Endothelial cell of umbilical vein (primary cell): ENCODE results near the gene CERS3. TPM values are rescaled to one million over a fixed set of nuclear protein-coding genes. Genes with fewer than 3 reads are reported as not detected.

Experiments used
- BruUV-seq: library from RNA; stranded (reverse); fragments of 400-500 nt; replicated peaks from 2 replicates; lab custom pipeline; 2021; lab: Mats Ljungman, UMichigan
- CTCF ChIA-PET: fragments of 300-600, 350-600 bp; sonication (Branson Sonifier 250); formaldehyde crosslinking; loops from one replicate; lab custom pipeline; 2021; ENCODE audit warnings: antibody characterized with exemption, inconsistent platforms; lab: Charles Lee
- POLR2A ChIA-PET: fragments of 300-600, 350-600 bp; sonication (Branson Sonifier 250); formaldehyde crosslinking; loops from one replicate; lab custom pipeline; 2021; ENCODE audit warnings: antibody characterized with exemption, inconsistent platforms; lab: Charles Lee
- DNase-seq: peaks from one replicate; pipeline ENCODE4 v3.0.0-alpha.2; 2011; ENCODE audit warnings: low read depth, low spot score
- FAIRE-seq: peaks from 2 replicates; lab custom pipeline; 2011; peaks lifted over from hg19 to GRCh38; lab: Jason Lieb, UNC
- H2AFZ ChIP-seq: 2 replicates; pipeline ENCODE4 v1.6.0; 2012; ENCODE audit warnings: low read depth, low read length, control low read depth, inconsistent platforms
- H3K27ac ChIP-seq: 2 replicates; pipeline ENCODE4 v1.5.1; 2011; ENCODE audit warnings: low read depth, mild to moderate bottlenecking, control low read depth, low read length, moderate library complexity; ENCODE audit not compliant: insufficient read depth
- H3K27me3 ChIP-seq, 2 experiments: 2 replicates each; pipeline versions ENCODE4 v1.6.0 to v1.6.1; 2011; ENCODE audit warnings: low read length in 2 of 2, mixed read lengths in 1 of 2; ENCODE audit not compliant: control insufficient read depth in 2 of 2, insufficient read depth in 2 of 2
- H3K36me3 ChIP-seq, 2 experiments: 2 replicates in 1 of 2; 3 replicates in 1 of 2; pipeline ENCODE4 v1.5.1; 2011; ENCODE audit warnings: low read length in 2 of 2, mild to moderate bottlenecking in 1 of 2, moderate library complexity in 1 of 2; ENCODE audit not compliant: control insufficient read depth in 2 of 2, insufficient read depth in 2 of 2; ENCODE audit errors: extremely low read depth in 1 of 2
- H3K4me1 ChIP-seq: 3 replicates; pipeline ENCODE4 v1.5.1; 2011; ENCODE audit warnings: mild to moderate bottlenecking, low read length; ENCODE audit not compliant: control insufficient read depth, insufficient read depth; ENCODE audit errors: extremely low read depth
- H3K4me2 ChIP-seq: 2 replicates; pipeline ENCODE4 v1.6.1; 2011; ENCODE audit warnings: low read length, control low read depth, mixed read lengths; ENCODE audit not compliant: insufficient read depth
- H3K4me3 ChIP-seq, 3 experiments: fragments of 200-600 bp in 1 of 3; sonication (generic), shearing (Covaris generic) in 1 of 3; replicated peaks in 1 of 3; 2 replicates each; pipeline ENCODE4 v1.5.1; 2011 to 2016; ENCODE audit warnings: control low read depth in 3 of 3, low read length in 3 of 3, mild to moderate bottlenecking in 2 of 3, inconsistent platforms in 1 of 3, low read depth in 1 of 3, moderate library complexity in 1 of 3; ENCODE audit not compliant: insufficient read depth in 1 of 3
- H3K79me2 ChIP-seq: 2 replicates; pipeline ENCODE4 v1.6.0; 2012; ENCODE audit warnings: low read length, inconsistent platforms; ENCODE audit not compliant: control insufficient read depth, insufficient read depth
- H3K9ac ChIP-seq: replicated peaks from 2 replicates; pipeline ENCODE3; 2011; ENCODE audit warnings: low read length, control low read depth; ENCODE audit not compliant: insufficient read depth; ENCODE audit errors: extremely low read depth
- H3K9me1 ChIP-seq: replicated peaks from 3 replicates; pipeline ENCODE4 v1.6.0; 2011; ENCODE audit warnings: mild to moderate bottlenecking, low read length; ENCODE audit not compliant: control insufficient read depth, insufficient read depth; ENCODE audit errors: extremely low read depth
- H3K9me3 ChIP-seq: replicated peaks from 2 replicates; pipeline ENCODE4 v1.5.1; 2012; ENCODE audit warnings: low read length, inconsistent platforms; ENCODE audit not compliant: control insufficient read depth, insufficient read depth
- H4K20me1 ChIP-seq: replicated peaks from 2 replicates; pipeline ENCODE3; 2011; ENCODE audit warnings: mild to moderate bottlenecking, low read length; ENCODE audit not compliant: control insufficient read depth, insufficient read depth; ENCODE audit errors: extremely low read depth
- EZH2 ChIP-seq: IDR thresholded peaks from 2 replicates; pipeline ENCODE4 v1.6.1; 2012; ENCODE audit warnings: borderline replicate concordance, low read depth, mild to moderate bottlenecking, moderate library complexity, low read length, inconsistent platforms; ENCODE audit not compliant: severe bottlenecking
- FOS ChIP-seq: IDR thresholded peaks from 2 replicates; pipeline ENCODE4 v1.6.1; 2011; ENCODE audit warnings: mild to moderate bottlenecking, low read length, moderate library complexity, borderline replicate concordance; ENCODE audit not compliant: insufficient read depth
- GATA2 ChIP-seq: IDR thresholded peaks from 2 replicates; pipeline ENCODE4 v1.7.0; 2011; ENCODE audit warnings: low read depth, mild to moderate bottlenecking, moderate library complexity, mixed read lengths, low read length; ENCODE audit not compliant: insufficient read length, insufficient read depth
- JUN ChIP-seq: IDR thresholded peaks from 2 replicates; pipeline ENCODE4 v1.6.1; 2011; ENCODE audit warnings: borderline replicate concordance, low read depth; ENCODE audit not compliant: insufficient read length, insufficient read depth
- MYC ChIP-seq: IDR thresholded peaks from one replicate; pipeline ENCODE4 v1.6.1; 2011; ENCODE audit warnings: mild to moderate bottlenecking, low read depth, low read length
- POLR2A ChIP-seq: IDR thresholded peaks from 2 replicates; pipeline ENCODE4 v1.6.1; 2012; ENCODE audit warnings: low read depth, mild to moderate bottlenecking, control low read depth, low read length
- POLR2AphosphoS5 ChIP-seq: IDR thresholded peaks from 2 replicates; pipeline ENCODE4 v1.6.1; 2012; ENCODE audit warnings: low read depth, mild to moderate bottlenecking, control low read depth, low read length, moderate library complexity; ENCODE audit not compliant: insufficient read depth
- dilution Hi-C: fragments of 300-500 bp; cut with MboI; formaldehyde crosslinking; loops from one replicate; pipeline ENCODE4 v1.15.0; 2019; ENCODE audit warnings: low sequenced_read_pairs; ENCODE audit not compliant: extremely low pct_ligation_motif_present
- intact Hi-C: fragments of 100-400 bp; cut with micrococcal nuclease; formaldehyde crosslinking; loops from one replicate; pipeline ENCODE4 v1.10.0; 2022
- polyA plus RNA-seq, 4 experiments: library from polyadenylated mRNA; depleted of rRNA in 3 of 4; stranded (reverse) in 3 of 4; unstranded in 1 of 4; fragments of >200 nt; gene quantifications; 2 replicates each; pipeline versions ENCODE4 v1.2.1 to v1.2.3, GENCODE V29; 2011 to 2012; ENCODE audit warnings: missing spikeins in 1 of 4
- total RNA-seq: library from RNA; stranded (reverse); gene quantifications from 2 replicates; pipeline ENCODE4 v1.2.3, GENCODE V29; 2021
- TF ChIP-seq, protein P1 (sequence below): IDR thresholded peaks from 2 replicates; pipeline ENCODE4 v1.6.1; 2011; ENCODE audit not compliant: insufficient read depth, insufficient read length
- TF ChIP-seq, protein P2 (sequence below), 2 donors: IDR thresholded peaks; 1 replicate in 1 of 2; 2 replicates in 1 of 2; pipeline ENCODE4 v1.5.1; 2011; ENCODE audit warnings: low read length in 2 of 2, mild to moderate bottlenecking in 2 of 2, moderate library complexity in 2 of 2, control low read depth in 1 of 2, inconsistent platforms in 1 of 2, low read depth in 1 of 2; ENCODE audit not compliant: insufficient read depth in 1 of 2; ENCODE audit errors: extremely low read depth in 1 of 2

Gene CERS3
- total and polyA plus RNA-seq, 2 donors (not counting 3 experiments of a cell fraction or from before 2014, with no cell fraction given) = not detected

DNA sequence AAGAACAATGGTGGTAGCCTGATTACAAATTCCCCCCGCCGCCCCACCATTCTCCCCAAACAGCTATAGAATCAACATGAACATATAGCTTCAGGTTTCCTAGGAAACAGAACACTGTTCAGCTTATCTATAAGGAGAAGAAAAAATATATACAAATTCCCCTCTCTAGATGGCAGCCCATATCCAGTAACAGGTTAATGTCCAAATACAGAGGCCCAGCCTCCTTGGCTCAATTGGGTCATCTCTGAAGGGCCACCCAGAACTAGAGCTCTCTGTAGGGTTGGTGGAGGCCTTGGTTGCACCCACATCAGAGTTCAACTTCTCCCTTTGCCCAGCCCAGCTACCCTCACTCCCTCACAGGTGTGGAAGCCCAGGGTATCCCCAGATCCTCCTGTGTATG lies 95.4 kb downstream of the CERS3 start:
- H3K27ac ChIP-seq = no peak overlapping the region
- intact Hi-C loops = no loop called here
- TF ChIP-seq POLR2A (no peak), EZH2 (no peak), GATA2 (no peak), MYC (no peak)
- TF ChIP-seq, protein P1, sequence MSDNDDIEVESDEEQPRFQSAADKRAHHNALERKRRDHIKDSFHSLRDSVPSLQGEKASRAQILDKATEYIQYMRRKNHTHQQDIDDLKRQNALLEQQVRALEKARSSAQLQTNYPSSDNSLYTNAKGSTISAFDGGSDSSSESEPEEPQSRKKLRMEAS = no peak
- TF ChIP-seq, protein P2, sequence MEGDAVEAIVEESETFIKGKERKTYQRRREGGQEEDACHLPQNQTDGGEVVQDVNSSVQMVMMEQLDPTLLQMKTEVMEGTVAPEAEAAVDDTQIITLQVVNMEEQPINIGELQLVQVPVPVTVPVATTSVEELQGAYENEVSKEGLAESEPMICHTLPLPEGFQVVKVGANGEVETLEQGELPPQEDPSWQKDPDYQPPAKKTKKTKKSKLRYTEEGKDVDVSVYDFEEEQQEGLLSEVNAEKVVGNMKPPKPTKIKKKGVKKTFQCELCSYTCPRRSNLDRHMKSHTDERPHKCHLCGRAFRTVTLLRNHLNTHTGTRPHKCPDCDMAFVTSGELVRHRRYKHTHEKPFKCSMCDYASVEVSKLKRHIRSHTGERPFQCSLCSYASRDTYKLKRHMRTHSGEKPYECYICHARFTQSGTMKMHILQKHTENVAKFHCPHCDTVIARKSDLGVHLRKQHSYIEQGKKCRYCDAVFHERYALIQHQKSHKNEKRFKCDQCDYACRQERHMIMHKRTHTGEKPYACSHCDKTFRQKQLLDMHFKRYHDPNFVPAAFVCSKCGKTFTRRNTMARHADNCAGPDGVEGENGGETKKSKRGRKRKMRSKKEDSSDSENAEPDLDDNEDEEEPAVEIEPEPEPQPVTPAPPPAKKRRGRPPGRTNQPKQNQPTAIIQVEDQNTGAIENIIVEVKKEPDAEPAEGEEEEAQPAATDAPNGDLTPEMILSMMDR (IDR thresholded peaks at IDR 0.05; ENCODE audit: extremely low read depth in 1 of 2, insufficient read depth in 1 of 2, low read depth in 1 of 2, low read length in 2 of 2) = no peak
- no peaks in the 10 kb centered on the region for H3K4me1 ChIP-seq
- no peaks in the 10 kb centered on the region for H4K20me1 ChIP-seq
- FAIRE-seq = no peak
- no peak overlapping the region for H3K4me3 ChIP-seq
- no peak overlapping the region for H2AFZ ChIP-seq
- CTCF ChIA-PET = no interaction called here
- dilution Hi-C loops = no loop called here
- no peaks in the 10 kb centered on the region for H3K36me3 ChIP-seq
- H3K9me3 ChIP-seq = peaks cover 3% of the 10 kb centered on the region
- H3K27me3 ChIP-seq = no peaks in the 10 kb centered on the region
- DNase-seq = no peak
- no peak overlapping the region for H3K9ac ChIP-seq
- POLR2A ChIA-PET = no interaction called here
- H3K79me2 ChIP-seq = no peaks in the 10 kb centered on the region
- no peaks in the 10 kb centered on the region for H3K9me1 ChIP-seq
- no peak overlapping the region for H3K4me2 ChIP-seq
- BruUV-seq = no TSS peak

DNA sequence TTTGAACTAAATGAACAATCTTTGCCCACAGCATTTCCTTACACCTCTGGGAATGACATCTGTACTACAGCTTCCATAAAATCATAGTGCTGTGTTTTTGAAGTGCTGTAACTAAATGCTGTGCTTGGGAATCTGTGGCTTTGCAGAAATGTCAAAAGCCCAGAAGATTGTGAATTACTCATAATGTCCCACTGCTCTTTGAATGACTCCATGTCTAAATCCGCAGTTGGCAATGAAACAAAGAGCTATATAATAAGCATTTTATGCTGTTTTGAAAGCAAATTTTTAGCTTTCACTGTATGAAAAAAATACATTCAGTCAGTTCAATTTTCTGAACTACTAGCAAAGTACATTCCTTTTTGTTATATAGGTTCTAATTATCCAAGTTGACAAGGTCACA lies 98.3 kb downstream of the CERS3 start:
- TF ChIP-seq EZH2 (no peak), MYC (no peak), POLR2A (no peak), JUN (no peak), GATA2 (no peak), FOS (no peak), POLR2AphosphoS5 (no peak)
- TF ChIP-seq, protein P2 (IDR thresholded peaks at IDR 0.05; ENCODE audit: extremely low read depth in 1 of 2, insufficient read depth in 1 of 2, low read depth in 1 of 2, low read length in 2 of 2) = no peak
- TF ChIP-seq, protein P1 = no peak
- no peaks in the 10 kb centered on the region for H4K20me1 ChIP-seq
- H3K79me2 ChIP-seq = no peaks in the 10 kb centered on the region
- no peak overlapping the region for H2AFZ ChIP-seq
- DNase-seq (no peak), FAIRE-seq (no peak)
- H3K36me3 ChIP-seq = no peaks in the 10 kb centered on the region
- intact Hi-C loops = no loop called here
- H3K9ac ChIP-seq = no peak overlapping the region
- H3K27ac ChIP-seq = no peak overlapping the region
- H3K4me3 ChIP-seq = no peak overlapping the region
- CTCF ChIA-PET = no interaction called here
- H3K27me3 ChIP-seq = no peaks in the 10 kb centered on the region
- POLR2A ChIA-PET = no interaction called here
- H3K9me1 ChIP-seq = no peaks in the 10 kb centered on the region
- H3K4me2 ChIP-seq = no peak overlapping the region
- dilution Hi-C loops = no loop called here
- H3K9me3 ChIP-seq = peaks cover 6% of the 10 kb centered on the region
- BruUV-seq = no TSS peak
- H3K4me1 ChIP-seq = no peaks in the 10 kb centered on the region
